ENCODE results near the gene DYNLT1. TPM values are rescaled to one million over a fixed set of nuclear protein-coding genes. Genes with fewer than 3 reads are reported as not detected.

The DYNLT1 gene
- total and polyA plus RNA-seq, 2 of the 13 experiments (the other 11 are each of a cell fraction or from before 2014, with no cell fraction given), result 108 to 171 TPM

GRCh38 chr6:158686791-158687381 lies 42.3 kb upstream of the DYNLT1 start:
- H3K4me3 ChIP-seq (replicated peaks in 1 of 3; ENCODE audit: insufficient read depth in 1 of 3, low read depth in 2 of 3, low read length in 3 of 3), result no peak overlapping the region
- BruUV-seq (replicated peaks), result no TSS peak
- ChIA-PET CTCF (ENCODE audit: low intra/inter-chr PET ratio, low total read pairs) (no interaction called here), POLR2A (interaction anchor here (0.5 kb wide), 1 partner anchor 85 kb away, joined by 3 read pairs; no protein-coding TSS in a partner anchor)
- H3K27me3 ChIP-seq (ENCODE audit: control insufficient read depth in 1 of 2, insufficient read depth in 2 of 2, low read length in 2 of 2), result peaks cover 0 to 28% of the 10 kb centered on the region in 2 experiments; a peak in 3 of 5 replicates
- H3K9me3 ChIP-seq (ENCODE audit: low read length), result no peaks in the 10 kb centered on the region
- H3K79me2 ChIP-seq (ENCODE audit: insufficient read depth, low read length), result no peaks in the 10 kb centered on the region
- in situ Hi-C loops (cut with HindIII; ENCODE audit: extremely low pct_ligation_motif_present, low pct_unique_long_range_greater_than_20kb) (no loop called here), intact Hi-C loops (cut with micrococcal nuclease; ENCODE audit: unreplicated experiment) (no loop called here)
- 0 out of 2 replicates have a peak, but pooled peaks cover 6% of the 10 kb centered on the region for H3K4me1 ChIP-seq (ENCODE audit: insufficient read depth, low read length)
- no peak overlapping the region for H3K27ac ChIP-seq (ENCODE audit: extremely low read length, insufficient read depth, low read length)
- ATAC-seq (no peak), FAIRE-seq (no peak), DNase-seq (ENCODE audit: low spot score) (no peak)
- no peaks in the 10 kb centered on the region for H3K36me3 ChIP-seq (replicated peaks in 1 of 2; ENCODE audit: control insufficient read depth in 1 of 2, insufficient read depth in 2 of 2, low read length in 2 of 2)
- no peak overlapping the region for H3K9ac ChIP-seq (ENCODE audit: insufficient read depth, low read depth, low read length)
- H4K20me1 ChIP-seq (ENCODE audit: insufficient read depth, low read length), result no peaks in the 10 kb centered on the region
- no peak overlapping the region for H2AFZ ChIP-seq (ENCODE audit: low read length)
- WGBS (ENCODE audit: low lambda C conversion rate), result 36% methylated on average over 7 of the region's 7 CpGs
- TF ChIP-seq ZNF543 (CRISPR knock-in tag; IDR thresholded peaks at IDR 0.05), result no peak
- TF ChIP-seq FOXO4 (CRISPR knock-in tag; conservative IDR thresholded peaks at IDR 0.05), result 0 out of 2 replicates have a peak, but pooled peaks have one; percentile 27
- TF ChIP-seq ZNF234 (CRISPR knock-in tag; conservative IDR thresholded peaks at IDR 0.05), result no peak
- TF ChIP-seq MAZ (IDR thresholded peaks at IDR 0.05; ENCODE audit: borderline replicate concordance, low read depth, low read length), result no peak
- TF ChIP-seq MAZ (CRISPR knock-in tag; IDR thresholded peaks at IDR 0.05; ENCODE audit: low read depth), result no peak
- H3K4me2 ChIP-seq (ENCODE audit: low read depth, low read length), result no peak overlapping the region

- H3K4me3 ChIP-seq (replicated peaks in 1 of 3; ENCODE audit: insufficient read depth in 1 of 3, low read depth in 2 of 3, low read length in 3 of 3), result no peak overlapping the region
- no peak for ATAC-seq
- WGBS (ENCODE audit: low lambda C conversion rate), result 30% methylated on average over 4 of the region's 4 CpGs
- intact Hi-C loops (cut with micrococcal nuclease; ENCODE audit: unreplicated experiment), result no loop called here
- H3K36me3 ChIP-seq (replicated peaks in 1 of 2; ENCODE audit: control insufficient read depth in 1 of 2, insufficient read depth in 2 of 2, low read length in 2 of 2), result no peaks in the 10 kb centered on the region
- no peak overlapping the region for H3K9ac ChIP-seq (ENCODE audit: insufficient read depth, low read depth, low read length)
- ChIA-PET POLR2A (no interaction called here), CTCF (ENCODE audit: low intra/inter-chr PET ratio, low total read pairs) (no interaction called here)
- H3K4me1 ChIP-seq (ENCODE audit: insufficient read depth, low read length), result 0 out of 2 replicates have a peak, but pooled peaks cover 6% of the 10 kb centered on the region
- TF ChIP-seq PLRG1 (conservative IDR thresholded peaks at IDR 0.05) (no peak), NFYC (CRISPR knock-in tag; IDR thresholded peaks at IDR 0.05) (no peak), ZNF468 (CRISPR knock-in tag; IDR thresholded peaks at IDR 0.05) (no peak)
- DNase-seq (ENCODE audit: low spot score), result no peak
- no peak overlapping the region for H2AFZ ChIP-seq (ENCODE audit: low read length)
- H3K27me3 ChIP-seq (ENCODE audit: control insufficient read depth in 1 of 2, insufficient read depth in 2 of 2, low read length in 2 of 2), result peaks cover 0 to 28% of the 10 kb centered on the region in 2 experiments; a peak in 3 of 5 replicates
- H4K20me1 ChIP-seq (ENCODE audit: insufficient read depth, low read length), result no peaks in the 10 kb centered on the region
- no peaks in the 10 kb centered on the region for H3K79me2 ChIP-seq (ENCODE audit: insufficient read depth, low read length)
- no peak for FAIRE-seq
- in situ Hi-C loops (cut with HindIII; ENCODE audit: extremely low pct_ligation_motif_present, low pct_unique_long_range_greater_than_20kb), result no loop called here
- no peaks in the 10 kb centered on the region for H3K9me3 ChIP-seq (ENCODE audit: low read length)
- no TSS peak for BruUV-seq (replicated peaks)
- no peak overlapping the region for H3K27ac ChIP-seq (ENCODE audit: extremely low read length, insufficient read depth, low read length)
- no peak overlapping the region for H3K4me2 ChIP-seq (ENCODE audit: low read depth, low read length)
Measured at GRCh38 chr6:158686311-158686710, 41.8 kb upstream of the DYNLT1 start.
